Loucy (cell line): ENCODE measurements around the gene CNKSR2.

Experiments
- CTCF ChIP-seq: fragments of 200-600 bp; sonication (generic); conservative IDR thresholded peaks from 2 replicates; pipeline ENCODE4 v1.5.1; 2014; ENCODE audit warnings: mild to moderate bottlenecking, antibody characterized with exemption, low read length
- EZH2phosphoT487 ChIP-seq: fragments of 200-600 bp; IDR thresholded peaks from 2 replicates; pipeline ENCODE4 v1.6.1; 2018; ENCODE audit warnings: antibody characterized with exemption, mild to moderate bottlenecking, moderate library complexity, borderline replicate concordance

- TF ChIP-seq CTCF (no peak), EZH2phosphoT487 (no peak)
These were observed 64.6 kb downstream of the CNKSR2 start for GRCh38 chrX:21438792-21439191.
